GM23338 (cell line): ENCODE measurements around the gene MRPL20. TPM values are rescaled to one million over a fixed set of nuclear protein-coding genes. Genes with fewer than 3 reads are reported as not detected.
A peak's percentile ranks its signal among the peaks of the same experiment; 100 is the strongest.

Source experiments
- ATAC-seq: fragments of 200-7000 bp; cut with Tn5 transposase; 3 replicates; pipeline ENCODE4 v1.9.1; 2020
- DNase-seq: peaks from one replicate; pipeline ENCODE4 v3.0.0-alpha.2; 2015; ENCODE audit warnings: low spot score
- H2AFZ ChIP-seq: fragments of 200-600 bp; sonication (generic); 2 replicates; pipeline ENCODE4 v1.8.0; 2016; ENCODE audit warnings: antibody characterized with exemption, mild to moderate bottlenecking, moderate library complexity
- H3F3A ChIP-seq: fragments of 200-600 bp; sonication (generic); replicated peaks from 2 replicates; pipeline ENCODE4 v1.8.0; 2017; ENCODE audit warnings: antibody characterized with exemption, mixed run types, low read depth
- H3K27ac ChIP-seq: fragments of 200-600 bp; sonication (generic); 2 replicates; pipeline ENCODE4 v1.6.1; 2016; ENCODE audit warnings: low read depth
- H3K27me3 ChIP-seq: fragments of 200-600 bp; sonication (generic); 2 replicates; pipeline ENCODE4 v1.8.0; 2016; ENCODE audit warnings: mild to moderate bottlenecking, mixed run types, moderate library complexity; ENCODE audit not compliant: insufficient read depth
- H3K36me3 ChIP-seq: fragments of 200-600 bp; sonication (generic); 2 replicates; pipeline ENCODE4 v1.8.0; 2016; ENCODE audit warnings: mild to moderate bottlenecking; ENCODE audit not compliant: insufficient read depth
- H3K4me1 ChIP-seq: fragments of 200-600 bp; sonication (generic); 2 replicates; pipeline ENCODE4 v1.8.0; 2016; ENCODE audit warnings: mild to moderate bottlenecking, moderate library complexity; ENCODE audit not compliant: insufficient read depth
- H3K4me2 ChIP-seq: fragments of 200-600 bp; sonication (generic); 2 replicates; pipeline ENCODE4 v1.7.1; 2017; ENCODE audit warnings: mixed run types
- H3K4me3 ChIP-seq: fragments of 200-600 bp; sonication (generic); 2 replicates; pipeline ENCODE4 v1.6.1; 2016; ENCODE audit warnings: mixed run types
- H3K79me2 ChIP-seq: fragments of 200-600 bp; sonication (generic); replicated peaks from 2 replicates; pipeline ENCODE4 v1.8.0; 2017; ENCODE audit warnings: mild to moderate bottlenecking; ENCODE audit not compliant: insufficient read depth
- H3K9me2 ChIP-seq: fragments of 200-600 bp; sonication (generic); 2 replicates; pipeline ENCODE4 v1.8.0; 2017; ENCODE audit not compliant: insufficient read depth
- H4K20me1 ChIP-seq: fragments of 200-600 bp; sonication (generic); replicated peaks from 2 replicates; pipeline ENCODE4 v1.8.0; 2017; ENCODE audit warnings: mild to moderate bottlenecking; ENCODE audit not compliant: insufficient read depth
- H3K27ac Mint-ChIP-seq: 2 replicates; pipeline ENCODE4 v1.8.0; 2020; ENCODE audit warnings: inconsistent platforms, mild to moderate bottlenecking, moderate library complexity, mixed read lengths
- H3K27me3 Mint-ChIP-seq: 3 replicates; pipeline ENCODE4 v1.8.0; 2022; ENCODE audit warnings: low read depth, mild to moderate bottlenecking, moderate library complexity, mixed read lengths, inconsistent platforms; ENCODE audit not compliant: insufficient read depth, poor library complexity
- H3K36me3 Mint-ChIP-seq: 3 replicates; pipeline ENCODE4 v1.8.0; 2021; ENCODE audit warnings: low read depth, mild to moderate bottlenecking, inconsistent platforms, moderate library complexity, mixed read lengths
- H3K4me1 Mint-ChIP-seq: 3 replicates; pipeline ENCODE4 v1.8.0; 2020; ENCODE audit warnings: mild to moderate bottlenecking, inconsistent platforms, mixed read lengths
- H3K4me3 Mint-ChIP-seq: 3 replicates; pipeline ENCODE4 v1.8.0; 2021; ENCODE audit warnings: moderate library complexity, mild to moderate bottlenecking, inconsistent platforms, mixed read lengths
- H3K9me3 Mint-ChIP-seq: 3 replicates; pipeline ENCODE4 v1.8.0; 2020; ENCODE audit warnings: moderate library complexity, mild to moderate bottlenecking, inconsistent platforms, mixed read lengths
- CREB1 ChIP-seq: fragments of 250-450 bp; sonication (Bioruptor Pico); IDR thresholded peaks from 2 replicates; pipeline ENCODE4 v1.5.0; 2020; ENCODE audit warnings: low read depth, mild to moderate bottlenecking, moderate library complexity
- CTCF ChIP-seq, 2 experiments: fragments of 200-600 bp in 1 of 2; sonication (generic) in 1 of 2; conservative IDR thresholded peaks; 2 replicates each; pipeline versions ENCODE4 v1.5.1 to v1.6.1; 2016 to 2017; ENCODE audit warnings: antibody characterized with exemption in 2 of 2, low read depth in 2 of 2, mild to moderate bottlenecking in 2 of 2, moderate library complexity in 1 of 2
- ETS1 ChIP-seq: IDR thresholded peaks from 2 replicates; pipeline ENCODE4 v1.6.1; 2016; ENCODE audit warnings: antibody characterized with exemption
- EZH2 ChIP-seq: fragments of 200-600 bp; sonication (generic); IDR thresholded peaks from one replicate; pipeline ENCODE4 v1.8.0; 2017; ENCODE audit warnings: antibody characterized with exemption, mild to moderate bottlenecking, low read depth; ENCODE audit not compliant: unreplicated experiment
- EZH2phosphoT487 ChIP-seq: fragments of 200-600 bp; sonication (generic); IDR thresholded peaks from one replicate; pipeline ENCODE4 v1.8.1; 2018; ENCODE audit warnings: antibody characterized with exemption; ENCODE audit not compliant: unreplicated experiment
- JUNB ChIP-seq: IDR thresholded peaks from one replicate; pipeline ENCODE4 v1.6.1; 2016; ENCODE audit warnings: antibody characterized with exemption; ENCODE audit not compliant: unreplicated experiment
- NANOG ChIP-seq: IDR thresholded peaks from 2 replicates; pipeline ENCODE4 v1.6.1; 2016; ENCODE audit warnings: antibody characterized with exemption, borderline replicate concordance
- POLR2AphosphoS5 ChIP-seq: IDR thresholded peaks from 2 replicates; pipeline ENCODE4 v1.6.1; 2016; ENCODE audit warnings: antibody characterized with exemption, low read depth
- REST ChIP-seq: IDR thresholded peaks from one replicate; pipeline ENCODE4 v1.6.1; 2018; ENCODE audit warnings: antibody characterized with exemption; ENCODE audit not compliant: unreplicated experiment
- STAT1 ChIP-seq: IDR thresholded peaks from one replicate; pipeline ENCODE4 v1.6.1; 2016; ENCODE audit warnings: antibody characterized with exemption; ENCODE audit not compliant: unreplicated experiment
- ZNF114 ChIP-seq: fragments of 250-450 bp; sonication (Bioruptor Pico); IDR thresholded peaks from 2 replicates; pipeline ENCODE4 v1.5.0; 2020; ENCODE audit warnings: mild to moderate bottlenecking, moderate library complexity
- ZNF331 ChIP-seq: fragments of 250-450 bp; sonication (Bioruptor Pico); IDR thresholded peaks from 2 replicates; pipeline ENCODE4 v1.5.0; 2020; ENCODE audit warnings: low read depth, mild to moderate bottlenecking, moderate library complexity
- ZNF462 ChIP-seq: fragments of 250-450 bp; sonication (Bioruptor Pico); IDR thresholded peaks from 2 replicates; pipeline ENCODE4 v1.5.0; 2020; ENCODE audit warnings: mild to moderate bottlenecking, moderate library complexity
- polyA plus RNA-seq: library from polyadenylated mRNA; unstranded; fragments of >200 nt; fragmentation: Nextera tagmentation; extraction: Ambion mirVana; gene quantifications from 2 replicates; pipeline ENCODE4 v1.2.1, GENCODE V29; 2016
- total RNA-seq: library from RNA; depleted of rRNA; stranded (reverse); fragments of >200 nt; shearing (Covaris generic); gene quantifications from 2 replicates; pipeline ENCODE4 v1.2.3, GENCODE V29; 2014

The MRPL20 gene
- total and polyA plus RNA-seq, 2 experiments from 2014 or later, result 173 to 319 TPM

GRCh38 chr1:1415751-1416150, 8.7 kb upstream of the MRPL20 start:
- H3K4me2 ChIP-seq, result no peak overlapping the region
- no peak for ATAC-seq
- no peaks in the 10 kb centered on the region for H3K9me2 ChIP-seq
- no peak overlapping the region for H2AFZ ChIP-seq
- peak overlapping the region; percentile 63; the same call in 1 of the 2 replicates for H3K27ac ChIP-seq
- Mint-ChIP-seq H3K4me3 (no peak overlapping the region), H3K27me3 (peaks cover 11% of the 10 kb centered on the region), H3K9me3 (peaks cover 14% of the 10 kb centered on the region), H3K36me3 (peaks cover 14% of the 10 kb centered on the region), H3K27ac (no peak overlapping the region), H3K4me1 (peaks cover 20% of the 10 kb centered on the region)
- H3K79me2 ChIP-seq, result no peaks in the 10 kb centered on the region
- 0 out of 2 replicates have a peak, but pooled peaks cover 2% of the 10 kb centered on the region for H3K27me3 ChIP-seq
- no peaks in the 10 kb centered on the region for H3K36me3 ChIP-seq
- peaks cover 12% of the 10 kb centered on the region for H3K4me1 ChIP-seq
- no peak for TF ChIP-seq CTCF (conservative IDR thresholded peaks at IDR 0.05; ENCODE audit: low read depth in 2 of 2)
- TF ChIP-seq JUNB, result no peak
- no peak for TF ChIP-seq STAT1
- TF ChIP-seq POLR2AphosphoS5, result no peak
- TF ChIP-seq EZH2phosphoT487, result no peak
- no peak for TF ChIP-seq ZNF462 (CRISPR knock-in tag)
- no peak for TF ChIP-seq ZNF114 (CRISPR knock-in tag)
- no peak for TF ChIP-seq REST
- TF ChIP-seq CREB1 (CRISPR knock-in tag), result no peak
- TF ChIP-seq NANOG, result no peak
- no peak for TF ChIP-seq ZNF331
- TF ChIP-seq ETS1, result no peak
- no peak for TF ChIP-seq EZH2
- H3K4me3 ChIP-seq, result no peak overlapping the region
- H3F3A ChIP-seq, result peaks cover 4% of the 10 kb centered on the region; the same call in 1 of the 2 replicates
- no peak for DNase-seq
- H4K20me1 ChIP-seq, result no peaks in the 10 kb centered on the region
